Trophoblast cell (in vitro differentiated cells and primary cell): ENCODE results near the gene SMG9.

ENCODE experiments used
- DNase-seq, 2 donors: peaks; one replicate each; pipeline ENCODE4 v3.0.0-alpha.2; 2016
- H2AFZ ChIP-seq: 2 replicates; pipeline ENCODE4 v1.6.1; 2013; ENCODE audit warnings: low read length, moderate library complexity, mild to moderate bottlenecking; ENCODE audit not compliant: insufficient read depth, poor library complexity
- H2AK5ac ChIP-seq: 2 replicates; pipeline ENCODE4 v1.6.1; 2013; ENCODE audit warnings: mild to moderate bottlenecking, low read length
- H2BK120ac ChIP-seq: 2 replicates; pipeline ENCODE4 v1.6.1; 2013; ENCODE audit warnings: low read length, mild to moderate bottlenecking, moderate library complexity; ENCODE audit not compliant: insufficient read depth, poor library complexity
- H2BK12ac ChIP-seq: 2 replicates; pipeline ENCODE4 v1.6.1; 2013; ENCODE audit warnings: mild to moderate bottlenecking, low read length, moderate library complexity
- H2BK5ac ChIP-seq: 2 replicates; pipeline ENCODE4 v1.6.1; 2013; ENCODE audit warnings: low read length, low read depth, moderate library complexity, mild to moderate bottlenecking; ENCODE audit not compliant: poor library complexity
- H3K14ac ChIP-seq: 2 replicates; pipeline ENCODE4 v1.6.1; 2013; ENCODE audit warnings: mild to moderate bottlenecking, low read length
- H3K18ac ChIP-seq: 2 replicates; pipeline ENCODE4 v1.6.1; 2013; ENCODE audit warnings: mild to moderate bottlenecking, low read length
- H3K23ac ChIP-seq: 2 replicates; pipeline ENCODE4 v1.6.1; 2013; ENCODE audit warnings: low read length
- H3K27ac ChIP-seq: 2 replicates; pipeline ENCODE4 v1.5.1; 2013; ENCODE audit warnings: low read depth, mild to moderate bottlenecking, inconsistent platforms, low read length, moderate library complexity
- H3K27me3 ChIP-seq: 2 replicates; pipeline ENCODE4 v1.6.1; 2013; ENCODE audit warnings: inconsistent platforms, mild to moderate bottlenecking, low read length, moderate library complexity; ENCODE audit not compliant: insufficient read depth
- H3K36me3 ChIP-seq, 2 experiments: 1 replicate in 1 of 2; 2 replicates in 1 of 2; pipeline ENCODE4 v1.6.1; 2013; ENCODE audit warnings: low read length in 2 of 2, mild to moderate bottlenecking in 2 of 2, moderate library complexity in 1 of 2; ENCODE audit not compliant: insufficient read depth in 2 of 2, control insufficient read depth in 1 of 2
- H3K4ac ChIP-seq: 2 replicates; pipeline ENCODE4 v1.6.1; 2013; ENCODE audit warnings: low read depth, mild to moderate bottlenecking, low read length, moderate library complexity
- H3K4me1 ChIP-seq, 2 experiments: 1 replicate in 1 of 2; 2 replicates in 1 of 2; pipeline ENCODE4 v1.6.1; 2013; ENCODE audit warnings: low read length in 2 of 2, mild to moderate bottlenecking in 2 of 2, moderate library complexity in 1 of 2; ENCODE audit not compliant: insufficient read depth in 2 of 2, control insufficient read depth in 1 of 2
- H3K4me2 ChIP-seq: 2 replicates; pipeline ENCODE4 v1.6.1; 2013; ENCODE audit warnings: inconsistent platforms, mild to moderate bottlenecking, low read length, moderate library complexity
- H3K4me3 ChIP-seq: 2 replicates; pipeline ENCODE4 v1.5.1; 2013; ENCODE audit warnings: mild to moderate bottlenecking, low read depth, low read length, inconsistent platforms
- H3K79me1 ChIP-seq: one replicate; pipeline ENCODE4 v1.6.1; 2013; ENCODE audit warnings: low read length
- H3K79me2 ChIP-seq: 2 replicates; pipeline ENCODE4 v1.6.1; 2013; ENCODE audit warnings: low read length, mild to moderate bottlenecking; ENCODE audit not compliant: control insufficient read depth, insufficient read depth, poor library complexity
- H3K9ac ChIP-seq: 2 replicates; pipeline ENCODE4 v1.6.1; 2013; ENCODE audit warnings: mild to moderate bottlenecking, low read length
- H3K9me3 ChIP-seq: 2 replicates; pipeline ENCODE4 v1.6.1; 2013; ENCODE audit warnings: low read depth, mild to moderate bottlenecking, control low read depth, inconsistent platforms, low read length; ENCODE audit not compliant: insufficient read depth
- H4K12ac ChIP-seq: 2 replicates; pipeline ENCODE4 v1.6.1; 2013; ENCODE audit warnings: low read depth, mild to moderate bottlenecking, low read length, moderate library complexity
- H4K8ac ChIP-seq: 2 replicates; pipeline ENCODE4 v1.6.1; 2013; ENCODE audit warnings: low read depth, mild to moderate bottlenecking, low read length, moderate library complexity
- H4K91ac ChIP-seq: one replicate; pipeline ENCODE4 v1.6.1; 2013; ENCODE audit warnings: low read depth, mild to moderate bottlenecking, low read length, moderate library complexity
- WGBS: extraction: QIAGEN DNeasy Blood & Tissue Kit; methylation state at CpG from one replicate; pipeline ENCODE4 v1.1.7; 2013; ENCODE audit warnings: missing lambda C conversion rate; ENCODE audit not compliant: insufficient read length, insufficient coverage; ENCODE audit errors: extremely low coverage; 5-methylcytosine and 5-hydroxymethylcytosine counted together

The SMG9 gene

DNA sequence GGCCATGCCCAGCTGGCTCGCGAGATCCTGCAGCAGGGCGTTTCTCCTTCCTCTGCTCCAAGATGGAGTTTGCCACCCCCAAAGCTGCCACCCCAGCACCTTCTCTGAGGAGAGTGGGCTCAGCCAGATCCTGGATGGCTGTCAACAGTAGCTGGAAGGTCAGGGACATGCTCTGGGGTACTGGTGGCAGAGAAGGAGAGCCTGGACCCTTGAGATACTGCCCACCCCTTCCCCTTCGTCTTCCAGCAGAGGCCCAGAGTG lies 27.2 kb downstream of the SMG9 start:
- peaks cover 34 to 41% of the 10 kb centered on the region in 2 experiments for H3K36me3 ChIP-seq
- no peak overlapping the region for H2AFZ ChIP-seq
- H3K9me3 ChIP-seq = peaks cover 5% of the 10 kb centered on the region
- no peak overlapping the region for H2AK5ac ChIP-seq
- H4K12ac ChIP-seq = no peak overlapping the region
- no peaks in the 10 kb centered on the region for H3K79me2 ChIP-seq
- H3K23ac ChIP-seq = no peak overlapping the region
- H4K8ac ChIP-seq = no peak overlapping the region
- H3K4me2 ChIP-seq = no peak overlapping the region
- H3K14ac ChIP-seq = no peak overlapping the region
- no peak overlapping the region for H3K4me3 ChIP-seq
- H3K9ac ChIP-seq = no peak overlapping the region
- H4K91ac ChIP-seq = no peak overlapping the region
- H2BK120ac ChIP-seq = no peak overlapping the region
- no peaks in the 10 kb centered on the region for H3K27me3 ChIP-seq
- DNase-seq = no peak
- WGBS = no CpG with 5 or more reads among the region's 4 CpGs
- H3K4me1 ChIP-seq = no peaks in the 10 kb centered on the region
- no peaks in the 10 kb centered on the region for H3K79me1 ChIP-seq
- H2BK5ac ChIP-seq = no peak overlapping the region
- H3K4ac ChIP-seq = no peak overlapping the region
- no peak overlapping the region for H3K18ac ChIP-seq
- H3K27ac ChIP-seq = no peak overlapping the region
- no peak overlapping the region for H2BK12ac ChIP-seq

GRCh38 chr19:43726736-43727592 lies 27.8 kb downstream of the SMG9 start:
- Histone ChIP-seq H3K27ac (no peak overlapping the region), H2BK5ac (no peak overlapping the region), H3K36me3 (peaks cover 33 to 36% of the 10 kb centered on the region in 2 experiments), H3K4me3 (no peak overlapping the region), H4K8ac (no peak overlapping the region), H3K79me2 (no peaks in the 10 kb centered on the region), H4K91ac (no peak overlapping the region), H3K9me3 (peaks cover 5% of the 10 kb centered on the region), H3K23ac (no peak overlapping the region), H3K4me1 (no peaks in the 10 kb centered on the region), H2AK5ac (no peak overlapping the region), H3K18ac (no peak overlapping the region), H3K27me3 (no peaks in the 10 kb centered on the region), H3K4me2 (no peak overlapping the region), H3K14ac (no peak overlapping the region), H3K4ac (no peak overlapping the region), H2BK120ac (no peak overlapping the region), H2AFZ (no peak overlapping the region), H3K9ac (no peak overlapping the region), H2BK12ac (no peak overlapping the region), H4K12ac (no peak overlapping the region), H3K79me1 (no peaks in the 10 kb centered on the region)
- WGBS = no CpG with 5 or more reads among the region's 15 CpGs
- no peak for DNase-seq

GRCh38 chr19:43725468-43725867 lies 29.3 kb downstream of the SMG9 start:
- H2AFZ ChIP-seq = no peak overlapping the region
- no peaks in the 10 kb centered on the region for H3K4me1 ChIP-seq
- H3K14ac ChIP-seq = no peak overlapping the region
- H3K4me3 ChIP-seq = no peak overlapping the region
- no peak overlapping the region for H3K27ac ChIP-seq
- peaks cover 20 to 23% of the 10 kb centered on the region in 2 experiments for H3K36me3 ChIP-seq
- no peak overlapping the region for H4K12ac ChIP-seq
- peaks cover 5% of the 10 kb centered on the region for H3K9me3 ChIP-seq
- no peak overlapping the region for H3K23ac ChIP-seq
- H3K4ac ChIP-seq = no peak overlapping the region
- H3K4me2 ChIP-seq = no peak overlapping the region
- no peak for DNase-seq
- no peak overlapping the region for H4K8ac ChIP-seq
- H2BK12ac ChIP-seq = no peak overlapping the region
- no peak overlapping the region for H2BK5ac ChIP-seq
- H2AK5ac ChIP-seq = no peak overlapping the region
- no peaks in the 10 kb centered on the region for H3K79me1 ChIP-seq
- H4K91ac ChIP-seq = no peak overlapping the region
- no peak overlapping the region for H3K18ac ChIP-seq
- WGBS = no CpG with 5 or more reads among the region's 7 CpGs
- H3K79me2 ChIP-seq = no peaks in the 10 kb centered on the region
- no peaks in the 10 kb centered on the region for H3K27me3 ChIP-seq
- no peak overlapping the region for H2BK120ac ChIP-seq
- no peak overlapping the region for H3K9ac ChIP-seq

- Histone ChIP-seq H3K79me2 (no peaks in the 10 kb centered on the region), H3K4me1 (no peaks in the 10 kb centered on the region), H3K4me2 (no peak overlapping the region), H3K27ac (no peak overlapping the region), H2BK5ac (no peak overlapping the region), H3K4ac (no peak overlapping the region), H2BK12ac (no peak overlapping the region), H4K12ac (no peak overlapping the region), H4K91ac (no peak overlapping the region), H3K14ac (no peak overlapping the region), H2BK120ac (no peak overlapping the region), H3K4me3 (no peak overlapping the region), H3K9ac (no peak overlapping the region), H3K36me3 (peaks cover 18 to 21% of the 10 kb centered on the region in 2 experiments), H2AFZ (no peak overlapping the region), H3K9me3 (peaks cover 5% of the 10 kb centered on the region), H3K79me1 (no peaks in the 10 kb centered on the region), H3K18ac (no peak overlapping the region), H3K27me3 (no peaks in the 10 kb centered on the region), H4K8ac (no peak overlapping the region), H3K23ac (no peak overlapping the region), H2AK5ac (no peak overlapping the region)
- no CpG with 5 or more reads among the region's 8 CpGs for WGBS
- no peak for DNase-seq
Observed at GRCh38 chr19:43724896-43725295, 29.9 kb downstream of the SMG9 start.
